Panc1 (cell line): ENCODE results near the gene FCRL5.

Experiments
- CTCF ChIP-seq: fragments of 450-650 bp; IDR thresholded peaks from 2 replicates; pipeline ENCODE4 v1.5.1; 2017; ENCODE audit warnings: mild to moderate bottlenecking
- SIN3A ChIP-seq: IDR thresholded peaks from 2 replicates; pipeline ENCODE4 v1.6.1; 2012; ENCODE audit warnings: low read depth, mild to moderate bottlenecking, low read length, moderate library complexity, borderline replicate concordance; ENCODE audit not compliant: insufficient read depth

GRCh38 chr1:157495285-157495684 is 57.0 kb downstream of the FCRL5 start:
- no peak for TF ChIP-seq CTCF
- TF ChIP-seq SIN3A, result no peak
